Brain microvascular endothelial cell (primary cell): ENCODE measurements around the gene SLC25A21.

Experiments
- DNase-seq: peaks from one replicate; pipeline ENCODE4 v3.0.0-alpha.2; 2020
- H3K27ac ChIP-seq: fragments of 250-450 bp; sonication (Bioruptor Pico); 2 replicates; pipeline ENCODE4 v1.5.1; 2020; ENCODE audit warnings: mild to moderate bottlenecking, moderate library complexity
- H3K27me3 ChIP-seq: fragments of 250-450 bp; sonication (Bioruptor Pico); replicated peaks from 2 replicates; pipeline ENCODE4 v1.5.1; 2020; ENCODE audit warnings: mild to moderate bottlenecking
- H3K36me3 ChIP-seq: fragments of 250-450 bp; sonication (Bioruptor Pico); replicated peaks from 2 replicates; pipeline ENCODE4 v1.5.1; 2020; ENCODE audit warnings: mild to moderate bottlenecking
- H3K4me3 ChIP-seq: 2 replicates; pipeline ENCODE4 v1.5.1; 2011; ENCODE audit warnings: low read depth, mild to moderate bottlenecking, control low read depth, low read length, moderate library complexity
- in situ Hi-C: cut with HindIII; loops from 2 replicates; pipeline ENCODE4 v1.10.0; 2017; ENCODE audit warnings: low sequenced_read_pairs, low pct_ligation_motif_present
- TF ChIP-seq, protein P1 (sequence below): IDR thresholded peaks from 2 replicates; pipeline ENCODE4 v1.5.1; 2011; ENCODE audit warnings: low read depth, mild to moderate bottlenecking, moderate library complexity, low read length, control low read depth, inconsistent platforms; ENCODE audit errors: missing control alignments

Gene SLC25A21

DNA sequence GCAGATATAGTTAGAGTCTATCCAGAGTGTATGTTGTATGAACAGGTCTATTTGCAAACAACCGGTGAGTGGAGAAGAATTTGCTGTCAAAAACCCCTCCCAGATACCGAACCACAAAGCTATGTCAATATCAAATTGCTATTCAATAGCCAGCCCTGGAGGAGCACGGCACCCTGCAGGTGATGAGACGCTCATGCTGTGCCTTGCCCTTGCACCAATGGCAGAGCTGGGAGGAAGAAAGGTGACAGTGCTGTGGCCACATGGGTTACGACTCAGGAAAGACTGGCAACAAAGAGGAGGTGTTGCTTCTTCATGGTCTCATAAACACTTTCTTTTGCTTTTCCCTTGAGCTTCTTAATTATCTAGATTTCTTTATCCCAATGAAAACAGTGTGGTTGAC lies 455.0 kb downstream of the SLC25A21 start:
- no peak overlapping the region for H3K4me3 ChIP-seq
- TF ChIP-seq, protein P1, sequence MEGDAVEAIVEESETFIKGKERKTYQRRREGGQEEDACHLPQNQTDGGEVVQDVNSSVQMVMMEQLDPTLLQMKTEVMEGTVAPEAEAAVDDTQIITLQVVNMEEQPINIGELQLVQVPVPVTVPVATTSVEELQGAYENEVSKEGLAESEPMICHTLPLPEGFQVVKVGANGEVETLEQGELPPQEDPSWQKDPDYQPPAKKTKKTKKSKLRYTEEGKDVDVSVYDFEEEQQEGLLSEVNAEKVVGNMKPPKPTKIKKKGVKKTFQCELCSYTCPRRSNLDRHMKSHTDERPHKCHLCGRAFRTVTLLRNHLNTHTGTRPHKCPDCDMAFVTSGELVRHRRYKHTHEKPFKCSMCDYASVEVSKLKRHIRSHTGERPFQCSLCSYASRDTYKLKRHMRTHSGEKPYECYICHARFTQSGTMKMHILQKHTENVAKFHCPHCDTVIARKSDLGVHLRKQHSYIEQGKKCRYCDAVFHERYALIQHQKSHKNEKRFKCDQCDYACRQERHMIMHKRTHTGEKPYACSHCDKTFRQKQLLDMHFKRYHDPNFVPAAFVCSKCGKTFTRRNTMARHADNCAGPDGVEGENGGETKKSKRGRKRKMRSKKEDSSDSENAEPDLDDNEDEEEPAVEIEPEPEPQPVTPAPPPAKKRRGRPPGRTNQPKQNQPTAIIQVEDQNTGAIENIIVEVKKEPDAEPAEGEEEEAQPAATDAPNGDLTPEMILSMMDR, result no peak
- in situ Hi-C loops, result no loop called here

DNA sequence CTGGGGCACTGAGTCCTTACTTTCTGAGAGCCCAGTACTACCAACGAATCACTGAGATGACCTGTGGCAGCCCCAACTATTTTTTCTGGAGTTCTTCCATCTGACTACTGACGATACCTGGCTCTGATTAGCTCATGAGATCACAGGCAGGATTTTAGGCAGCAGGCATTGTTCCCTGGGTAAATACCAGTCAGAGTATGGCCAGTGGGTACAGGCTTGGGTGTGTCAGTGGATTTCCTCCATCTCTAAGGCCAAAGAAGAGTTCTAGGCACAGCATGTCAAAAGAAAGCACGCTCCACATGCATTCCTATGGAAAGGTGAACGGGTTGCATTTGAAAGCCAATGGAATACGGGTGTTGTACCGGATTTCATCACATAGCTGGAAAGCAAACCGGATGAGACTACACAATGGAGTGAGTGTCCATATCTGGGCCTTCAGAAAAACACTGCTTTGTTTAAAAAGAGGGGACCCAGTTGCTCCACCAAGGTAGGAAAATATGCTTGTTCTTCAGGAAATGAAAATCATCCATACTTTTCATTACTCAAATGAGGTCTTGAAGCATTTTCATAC lies 455.7 kb downstream of the SLC25A21 start:
- H3K4me3 ChIP-seq, result no peak overlapping the region
- no peak for DNase-seq
- H3K27ac ChIP-seq, result no peak overlapping the region
- H3K36me3 ChIP-seq, result no peaks in the 10 kb centered on the region
- H3K27me3 ChIP-seq, result no peaks in the 10 kb centered on the region
- TF ChIP-seq, protein P1, result no peak
- in situ Hi-C loops, result no loop called here

More for the DNA sequence above, 455.0 kb downstream of the SLC25A21 start:
- H3K27me3 ChIP-seq, result no peaks in the 10 kb centered on the region
- no peak for DNase-seq
- H3K36me3 ChIP-seq, result no peaks in the 10 kb centered on the region
- H3K27ac ChIP-seq, result no peak overlapping the region

DNA sequence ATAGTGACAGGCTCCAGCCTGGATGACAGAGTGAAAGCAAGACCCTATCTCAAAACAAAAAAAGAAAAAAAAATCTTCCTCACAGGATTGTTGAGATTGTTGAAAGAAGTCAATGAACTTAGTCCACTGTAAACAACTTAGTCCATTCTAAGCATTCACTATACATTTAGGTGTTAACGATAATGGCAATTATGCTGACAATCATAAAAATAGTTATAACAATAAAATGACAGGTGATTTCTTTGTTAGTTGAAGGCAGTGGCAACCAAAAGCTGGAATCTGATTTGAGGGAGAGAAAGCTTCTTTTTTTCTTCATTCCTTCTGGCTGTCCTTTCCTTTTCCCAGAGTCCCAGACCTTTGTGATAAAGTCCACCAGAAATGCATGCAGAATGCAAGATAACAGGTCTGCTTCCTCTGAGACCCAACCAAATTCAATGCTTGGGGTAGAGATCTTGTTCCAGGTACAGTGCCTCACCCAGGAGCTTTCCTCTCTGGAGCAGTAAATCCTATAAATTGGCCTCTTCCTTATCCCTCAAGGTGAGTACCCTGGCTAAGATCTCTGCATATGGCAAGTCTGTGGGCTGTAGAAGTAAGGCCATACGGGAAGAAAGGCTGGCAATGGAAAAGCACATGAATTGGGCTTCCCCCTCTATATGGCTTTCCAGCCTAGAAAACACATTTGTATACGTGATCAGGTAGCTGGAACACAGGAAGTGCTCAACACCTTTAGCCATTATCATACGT lies 458.3 kb downstream of the SLC25A21 start:
- TF ChIP-seq, protein P1, result no peak
- DNase-seq, result no peak
- H3K27me3 ChIP-seq, result no peaks in the 10 kb centered on the region

DNA sequence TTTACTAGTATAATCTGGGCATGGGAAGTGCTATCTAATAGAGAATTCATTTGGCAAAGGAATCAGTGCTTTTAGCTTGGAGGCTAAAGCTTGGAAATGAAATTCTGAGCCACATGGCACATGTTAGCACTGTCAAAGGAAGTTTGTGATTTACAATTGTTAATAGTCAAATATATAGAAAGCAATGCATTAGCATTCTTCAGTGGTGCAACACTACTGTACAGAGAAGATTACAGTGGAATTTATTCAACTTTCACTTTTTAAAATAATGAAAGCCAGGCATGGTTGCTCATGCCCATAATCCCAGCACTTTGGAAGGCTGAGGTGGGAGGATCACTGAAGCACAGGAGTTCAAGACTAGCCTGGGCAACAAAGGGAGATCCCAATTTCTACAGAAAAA lies 464.8 kb downstream of the SLC25A21 start:
- DNase-seq, result no peak
- Histone ChIP-seq H3K36me3 (no peaks in the 10 kb centered on the region), H3K27me3 (no peaks in the 10 kb centered on the region), H3K4me3 (no peak overlapping the region), H3K27ac (no peak overlapping the region)
- TF ChIP-seq, protein P1, result no peak
- in situ Hi-C loops, result no loop called here

More for the DNA sequence above, 458.3 kb downstream of the SLC25A21 start:
- H3K36me3 ChIP-seq, result no peaks in the 10 kb centered on the region
- no peak overlapping the region for H3K4me3 ChIP-seq
- H3K27ac ChIP-seq, result no peak overlapping the region
- in situ Hi-C loops, result no loop called here

DNA sequence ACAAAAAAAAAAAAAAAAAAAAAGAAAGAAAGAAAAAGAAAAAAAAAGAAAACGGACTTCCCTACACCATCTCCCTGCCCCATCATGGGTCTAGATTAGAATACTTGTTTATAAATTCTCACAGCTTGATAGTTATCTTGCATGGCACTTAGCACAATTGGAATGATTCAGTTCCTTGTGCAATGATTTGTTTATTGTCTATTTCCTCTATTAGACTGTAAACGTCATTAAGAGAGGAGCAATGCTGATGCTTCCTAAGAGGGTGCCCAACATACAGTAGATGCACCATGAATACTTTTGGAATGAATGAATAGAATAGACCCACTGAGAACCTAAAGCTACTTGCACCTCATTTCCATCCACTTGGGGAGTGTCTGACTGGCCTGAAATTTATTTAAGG lies 469.9 kb downstream of the SLC25A21 start:
- TF ChIP-seq, protein P1, result no peak

More for the DNA sequence above, 469.9 kb downstream of the SLC25A21 start:
- Histone ChIP-seq H3K27me3 (no peaks in the 10 kb centered on the region), H3K4me3 (no peak overlapping the region), H3K27ac (no peak overlapping the region), H3K36me3 (no peaks in the 10 kb centered on the region)
- DNase-seq, result no peak
- in situ Hi-C loops, result no loop called here
